ENCODE measurements around the gene CFHR1.

DNA sequence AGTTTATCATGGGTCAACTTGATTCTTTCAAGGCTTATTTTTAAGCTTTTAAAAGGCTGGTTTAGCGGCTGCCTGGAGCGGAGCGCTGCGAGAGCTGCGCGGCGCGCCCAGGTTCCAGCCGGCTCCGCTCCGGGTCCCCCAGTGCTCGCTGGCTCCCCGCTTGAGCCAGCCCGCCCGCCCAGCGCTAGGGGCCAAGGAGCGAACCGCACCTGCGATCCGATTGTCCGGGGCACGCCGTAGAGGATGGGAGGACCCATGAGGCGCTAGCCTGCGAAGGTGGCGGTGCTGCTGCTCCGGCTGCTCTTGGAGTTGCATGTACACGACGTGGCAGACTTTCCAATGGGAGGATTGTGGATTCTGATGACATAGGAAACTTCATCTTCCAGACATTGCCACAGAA, 58.4 kb downstream of the CFHR1 start:
- TF ChIP-seq TCF12 (IDR thresholded peaks at IDR 0.05; ENCODE audit: low read depth): no peak
- no peak for TF ChIP-seq FOXM1 (IDR thresholded peaks at IDR 0.05; ENCODE audit: borderline replicate concordance, low read depth)
- TF ChIP-seq EP300 (IDR thresholded peaks at IDR 0.05; ENCODE audit: borderline replicate concordance): no peak
- TF ChIP-seq, protein P1, sequence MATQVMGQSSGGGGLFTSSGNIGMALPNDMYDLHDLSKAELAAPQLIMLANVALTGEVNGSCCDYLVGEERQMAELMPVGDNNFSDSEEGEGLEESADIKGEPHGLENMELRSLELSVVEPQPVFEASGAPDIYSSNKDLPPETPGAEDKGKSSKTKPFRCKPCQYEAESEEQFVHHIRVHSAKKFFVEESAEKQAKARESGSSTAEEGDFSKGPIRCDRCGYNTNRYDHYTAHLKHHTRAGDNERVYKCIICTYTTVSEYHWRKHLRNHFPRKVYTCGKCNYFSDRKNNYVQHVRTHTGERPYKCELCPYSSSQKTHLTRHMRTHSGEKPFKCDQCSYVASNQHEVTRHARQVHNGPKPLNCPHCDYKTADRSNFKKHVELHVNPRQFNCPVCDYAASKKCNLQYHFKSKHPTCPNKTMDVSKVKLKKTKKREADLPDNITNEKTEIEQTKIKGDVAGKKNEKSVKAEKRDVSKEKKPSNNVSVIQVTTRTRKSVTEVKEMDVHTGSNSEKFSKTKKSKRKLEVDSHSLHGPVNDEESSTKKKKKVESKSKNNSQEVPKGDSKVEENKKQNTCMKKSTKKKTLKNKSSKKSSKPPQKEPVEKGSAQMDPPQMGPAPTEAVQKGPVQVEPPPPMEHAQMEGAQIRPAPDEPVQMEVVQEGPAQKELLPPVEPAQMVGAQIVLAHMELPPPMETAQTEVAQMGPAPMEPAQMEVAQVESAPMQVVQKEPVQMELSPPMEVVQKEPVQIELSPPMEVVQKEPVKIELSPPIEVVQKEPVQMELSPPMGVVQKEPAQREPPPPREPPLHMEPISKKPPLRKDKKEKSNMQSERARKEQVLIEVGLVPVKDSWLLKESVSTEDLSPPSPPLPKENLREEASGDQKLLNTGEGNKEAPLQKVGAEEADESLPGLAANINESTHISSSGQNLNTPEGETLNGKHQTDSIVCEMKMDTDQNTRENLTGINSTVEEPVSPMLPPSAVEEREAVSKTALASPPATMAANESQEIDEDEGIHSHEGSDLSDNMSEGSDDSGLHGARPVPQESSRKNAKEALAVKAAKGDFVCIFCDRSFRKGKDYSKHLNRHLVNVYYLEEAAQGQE (IDR thresholded peaks at IDR 0.05; ENCODE audit: low read depth): no peak
- TF ChIP-seq CEBPB (IDR thresholded peaks at IDR 0.05): no peak
- no peak for TF ChIP-seq YY1 (IDR thresholded peaks at IDR 0.05; ENCODE audit: low read depth)
- no peak for TF ChIP-seq NFIC (IDR thresholded peaks at IDR 0.05)

All from Ishikawa (cell line).